GM11168 (cell line): Measurements from ENCODE around the gene SMIM32.

Source experiments
- in situ Hi-C: fragments of 300-500 bp; cut with MboI; formaldehyde crosslinking; loops from one replicate; pipeline ENCODE4 v1.12.0; 2022; ENCODE audit warnings: low sequenced_read_pairs; ENCODE audit not compliant: unreplicated experiment

SMIM32 gene

DNA sequence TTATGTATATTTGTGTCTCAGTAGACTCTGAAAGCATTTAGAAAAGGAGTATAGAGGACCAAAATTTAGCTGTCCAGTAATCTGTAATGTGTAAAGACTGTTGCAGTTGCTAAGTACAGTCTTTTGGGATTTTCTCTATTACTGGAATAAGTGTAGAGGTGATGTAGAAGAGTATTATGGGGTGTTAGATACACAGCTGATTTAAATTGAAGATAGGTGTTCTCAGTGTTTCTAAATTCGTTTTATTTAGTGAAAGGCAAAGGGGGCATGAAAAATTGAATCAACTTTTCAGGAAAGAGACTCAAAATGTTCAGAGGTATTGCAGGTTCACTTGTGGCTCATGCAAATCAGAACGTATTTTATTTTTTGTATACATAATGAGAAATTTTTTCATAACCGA lies 46.8 kb downstream of the SMIM32 start:
- in situ Hi-C loops, result no loop called here

DNA sequence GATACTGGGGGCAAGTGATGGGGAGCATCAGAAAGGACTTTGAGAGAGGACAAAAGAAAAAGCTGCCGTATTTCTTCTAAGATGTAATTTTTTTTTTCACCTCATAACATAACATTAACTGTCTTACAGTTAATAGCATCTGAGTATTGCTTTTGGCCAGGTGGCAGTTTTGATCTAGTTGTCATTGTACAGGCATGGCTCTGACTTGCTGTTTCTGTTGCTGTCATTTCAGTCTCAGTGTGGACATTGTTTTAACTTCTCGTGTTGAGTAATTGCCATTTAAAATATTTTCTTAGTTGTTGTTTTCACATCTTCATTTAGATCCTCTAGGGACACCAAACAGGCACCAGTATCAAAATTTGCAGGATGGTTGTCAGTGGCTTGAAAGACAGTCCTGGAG lies 47.9 kb downstream of the SMIM32 start:
- in situ Hi-C loops, result no loop called here

DNA sequence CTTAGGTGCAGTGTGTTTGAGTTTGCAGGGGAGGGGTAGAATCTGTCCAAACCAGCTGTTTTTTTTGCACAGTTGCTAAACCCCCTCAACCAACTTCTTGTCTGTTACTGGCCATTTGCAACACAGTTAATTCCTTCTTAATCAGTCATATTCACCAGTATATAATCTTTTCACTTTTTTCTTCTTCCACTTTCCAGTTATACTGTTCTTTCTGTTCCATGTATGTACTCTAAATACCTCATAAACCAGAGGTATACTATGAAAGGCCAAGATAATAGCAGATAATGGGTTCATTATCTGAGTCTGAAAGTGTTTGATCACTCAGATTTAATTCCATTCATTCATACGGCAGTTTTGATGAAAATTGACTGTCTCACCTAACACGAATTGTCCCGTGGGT lies 49.2 kb downstream of the SMIM32 start:
- in situ Hi-C loops, result no loop called here

DNA sequence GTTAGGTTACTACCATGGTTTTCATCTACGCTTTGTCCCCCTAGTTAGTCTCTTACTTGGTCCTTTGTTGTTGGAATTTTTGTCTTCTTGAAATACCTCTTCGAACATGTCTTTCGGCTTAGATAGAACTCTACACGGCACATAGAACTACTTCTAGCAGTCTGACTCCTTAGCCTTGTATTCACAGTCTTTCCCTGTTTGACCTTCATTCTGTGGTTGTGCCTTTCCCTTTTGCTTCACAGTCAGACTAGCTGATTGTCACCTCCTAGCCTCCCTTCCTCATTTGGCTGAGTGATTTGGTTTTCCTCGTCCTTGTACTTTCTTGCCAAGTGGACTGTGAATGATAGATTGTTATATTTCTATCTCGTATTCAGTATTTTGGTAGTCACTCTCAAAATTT lies 49.6 kb downstream of the SMIM32 start:
- in situ Hi-C loops, result no loop called here

DNA sequence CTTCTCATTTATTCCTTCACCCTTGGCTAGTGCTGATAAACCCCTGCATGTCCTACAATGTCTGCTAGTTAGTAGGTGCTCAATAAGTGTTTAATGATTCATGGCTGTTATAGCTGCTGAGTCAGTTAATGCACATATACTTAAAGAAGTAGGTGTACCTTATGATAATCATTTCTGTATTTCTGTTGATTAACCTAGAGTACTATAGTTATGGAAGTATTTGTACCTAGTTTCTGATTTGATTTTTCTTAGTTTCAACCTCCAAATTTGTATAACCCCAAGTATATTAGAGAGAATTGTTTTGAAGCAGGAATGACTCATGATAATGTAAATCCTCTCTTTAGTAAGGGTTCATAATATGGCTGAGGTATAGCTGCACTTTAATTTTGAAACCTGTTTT lies 51.4 kb downstream of the SMIM32 start:
- in situ Hi-C loops, result no loop called here
